ENCODE measurements around the gene REN. TPM values are rescaled to one million over a fixed set of nuclear protein-coding genes. Genes with fewer than 3 reads are reported as not detected.

Gene REN
- total and polyA plus RNA-seq, 2 of the 13 experiments (the other 11 are each of a cell fraction or from before 2014, with no cell fraction given): not detected

DNA sequence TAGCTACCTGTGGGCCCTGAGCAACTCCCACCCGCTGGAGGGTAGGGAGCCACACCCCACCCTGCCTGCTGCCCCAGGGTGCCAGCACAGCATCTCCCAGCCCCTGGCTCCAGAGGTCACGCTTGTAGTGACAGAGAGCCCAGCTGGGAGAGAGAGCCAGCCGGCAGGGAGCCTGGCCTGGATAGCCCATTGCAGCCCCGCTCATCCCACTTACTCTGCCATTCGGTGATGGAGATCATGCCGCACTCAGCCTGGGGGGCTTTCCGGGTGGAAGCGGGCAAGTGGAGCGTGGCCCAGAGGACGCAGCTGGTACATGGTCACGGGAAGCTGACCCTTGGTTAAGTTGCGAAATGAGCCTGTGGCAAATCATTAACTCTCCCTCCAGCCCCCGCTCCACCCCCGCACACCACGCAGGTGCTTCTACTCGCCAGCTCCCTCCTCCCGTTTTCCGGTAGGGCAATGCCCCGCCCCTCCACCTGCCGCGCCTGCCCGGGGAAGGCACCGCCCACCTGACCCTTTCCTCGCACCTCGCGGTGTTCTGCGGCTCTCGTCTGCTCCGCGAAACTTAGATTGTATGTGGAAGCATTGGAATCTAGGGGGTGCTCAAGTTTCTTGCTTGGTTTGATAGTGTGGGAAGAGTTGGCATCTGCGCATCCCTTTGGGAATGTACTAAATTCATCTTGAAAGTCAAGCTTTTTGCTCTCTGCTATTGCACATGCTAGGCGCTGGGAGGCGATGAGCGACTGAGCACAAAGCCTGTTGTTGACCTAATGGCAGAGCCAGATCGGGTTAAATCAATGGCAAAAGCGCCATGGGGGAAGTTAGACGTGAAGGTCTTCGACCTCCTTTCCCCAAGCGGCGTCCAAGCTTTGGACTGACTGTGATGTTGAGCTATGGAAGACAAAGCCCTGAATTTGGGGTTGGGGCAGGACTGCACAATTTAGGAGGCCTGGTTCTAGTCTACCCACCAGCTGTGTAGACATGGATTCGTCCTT lies 47.8 kb upstream of the REN start, which contains the start of gene GOLT1A (continued):
- TF ChIP-seq TARDBP (CRISPR knock-in tag; IDR thresholded peaks at IDR 0.05) (peak; percentile 92), MEF2D (CRISPR knock-in tag; IDR thresholded peaks at IDR 0.05) (peak; percentile 93), ZMYM4 (CRISPR knock-in tag; IDR thresholded peaks at IDR 0.05) (peak; percentile 73), KLF13 (CRISPR knock-in tag; IDR thresholded peaks at IDR 0.05) (no peak), CAMTA2 (CRISPR knock-in tag; IDR thresholded peaks at IDR 0.05; ENCODE audit: borderline replicate concordance) (0 out of 2 replicates have a peak, but pooled peaks have one; percentile 26), FOXA1 (IDR thresholded peaks at IDR 0.05) (no peak), FOXA1 (CRISPR knock-in tag; IDR thresholded peaks at IDR 0.05) (peak; percentile 92), CCDC6 (CRISPR knock-in tag; IDR thresholded peaks at IDR 0.05) (peak; percentile 93; the same call in 1 of the 2 replicates), SP140L (CRISPR knock-in tag; IDR thresholded peaks at IDR 0.05; ENCODE audit: borderline replicate concordance) (no peak), ZBTB3 (CRISPR knock-in tag; IDR thresholded peaks at IDR 0.05; ENCODE audit: borderline replicate concordance, low read depth) (peak; percentile 87; the same call in 1 of the 2 replicates), ZIK1 (CRISPR knock-in tag; IDR thresholded peaks at IDR 0.05; ENCODE audit: borderline replicate concordance, low read depth) (peak; percentile 63; the same call in 1 of the 2 replicates), SP4 (CRISPR knock-in tag; IDR thresholded peaks at IDR 0.05) (peak; percentile 88), ZNF441 (CRISPR knock-in tag; IDR thresholded peaks at IDR 0.05; ENCODE audit: borderline replicate concordance) (peak; percentile 85; the same call in 1 of the 2 replicates), MXD4 (CRISPR knock-in tag; IDR thresholded peaks at IDR 0.05) (peak; percentile 66), ZFAT (CRISPR knock-in tag; conservative IDR thresholded peaks at IDR 0.05) (0 out of 2 replicates have a peak, but pooled peaks have one; percentile 30), TEAD3 (CRISPR knock-in tag; optimal IDR thresholded peaks at IDR 0.05; ENCODE audit: borderline replicate concordance) (peak; percentile 86), SP1 (IDR thresholded peaks at IDR 0.05) (no peak), SP1 (CRISPR knock-in tag; IDR thresholded peaks at IDR 0.05) (peak; percentile 78), PHF8 (CRISPR knock-in tag; IDR thresholded peaks at IDR 0.05) (peak; percentile 80), ZNF564 (CRISPR knock-in tag; IDR thresholded peaks at IDR 0.05) (no peak; the same call in 1 of the 2 replicates), CREBL2 (CRISPR knock-in tag; IDR thresholded peaks at IDR 0.05; ENCODE audit: borderline replicate concordance) (no peak), SKI (IDR thresholded peaks at IDR 0.05; ENCODE audit: partially characterized antibody) (peak; percentile 31), ZSCAN5A (CRISPR knock-in tag; IDR thresholded peaks at IDR 0.05; ENCODE audit: borderline replicate concordance) (no peak; the same call in 1 of the 2 replicates), IKZF1 (IDR thresholded peaks at IDR 0.05) (no peak), RAD51 (IDR thresholded peaks at IDR 0.05; ENCODE audit: borderline replicate concordance) (no peak), ZNF674 (CRISPR knock-in tag; IDR thresholded peaks at IDR 0.05; ENCODE audit: low read depth) (no peak), PHF20 (CRISPR knock-in tag; IDR thresholded peaks at IDR 0.05) (no peak), ZNF839 (CRISPR knock-in tag; IDR thresholded peaks at IDR 0.05; ENCODE audit: borderline replicate concordance) (0 out of 2 replicates have a peak, but pooled peaks have one; percentile 32)
- TF ChIP-seq, protein P1, sequence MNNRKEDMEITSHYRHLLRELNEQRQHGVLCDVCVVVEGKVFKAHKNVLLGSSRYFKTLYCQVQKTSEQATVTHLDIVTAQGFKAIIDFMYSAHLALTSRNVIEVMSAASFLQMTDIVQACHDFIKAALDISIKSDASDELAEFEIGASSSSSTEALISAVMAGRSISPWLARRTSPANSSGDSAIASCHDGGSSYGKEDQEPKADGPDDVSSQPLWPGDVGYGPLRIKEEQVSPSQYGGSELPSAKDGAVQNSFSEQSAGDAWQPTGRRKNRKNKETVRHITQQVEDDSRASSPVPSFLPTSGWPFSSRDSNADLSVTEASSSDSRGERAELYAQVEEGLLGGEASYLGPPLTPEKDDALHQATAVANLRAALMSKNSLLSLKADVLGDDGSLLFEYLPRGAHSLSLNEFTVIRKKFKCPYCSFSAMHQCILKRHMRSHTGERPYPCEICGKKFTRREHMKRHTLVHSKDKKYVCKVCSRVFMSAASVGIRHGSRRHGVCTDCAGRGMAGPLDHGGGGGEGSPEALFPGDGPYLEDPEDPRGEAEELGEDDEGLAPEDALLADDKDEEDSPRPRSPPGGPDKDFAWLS (CRISPR knock-in tag; IDR thresholded peaks at IDR 0.05; ENCODE audit: borderline replicate concordance): peak; percentile 77; the same call in 1 of the 2 replicates

All from HepG2 (cell line).